Heart left ventricle (tissue), 16 donors: ENCODE results near the gene SLC7A6OS. TPM values are rescaled to one million over a fixed set of nuclear protein-coding genes. Genes with fewer than 3 reads are reported as not detected.
A peak's percentile ranks its signal among the peaks of the same experiment; 100 is the strongest.
"Not testable (repeated sequence)": the region's sequence is repeated elsewhere in the genome, so short reads cannot be mapped to it uniquely, and the experiment has no call there.

ENCODE experiments used
- ATAC-seq, 4 donors: fragments of 200-7000 bp; cut with Tn5 transposase; one replicate each; pipeline ENCODE4 v1.9.1; 2020 to 2022; ENCODE audit warnings: moderate library complexity in 4 of 4, mild to moderate bottlenecking in 3 of 4, moderate number of reproducible peaks in 1 of 4
- DNase-seq, 5 donors: peaks; one replicate each; pipeline ENCODE4 v3.0.0-alpha.2; 2020
- H3K27ac ChIP-seq, 12 donors: fragments of 200-600 bp; sonication (generic) in 4 of 12; one replicate each; pipeline versions ENCODE4 v1.5.0 to v1.8.0; 2016 to 2022; ENCODE audit warnings: mild to moderate bottlenecking in 2 of 12
- H3K27me3 ChIP-seq, 9 donors: fragments of 200-600 bp; sonication (generic) in 2 of 9; one replicate each; pipeline versions ENCODE4 v1.5.1 to v1.8.0; 2016 to 2022; ENCODE audit warnings: mild to moderate bottlenecking in 3 of 9
- H3K36me3 ChIP-seq, 9 donors: fragments of 200-600 bp; sonication (generic) in 2 of 9; one replicate each; pipeline versions ENCODE4 v1.5.0 to v1.8.0; 2018 to 2022; ENCODE audit warnings: mild to moderate bottlenecking in 2 of 9
- H3K4me1 ChIP-seq, 12 donors: fragments of 200-600 bp; sonication (generic) in 4 of 12; one replicate each; pipeline versions ENCODE4 v1.5.0 to v1.8.0; 2016 to 2022; ENCODE audit warnings: mild to moderate bottlenecking in 3 of 12
- H3K4me3 ChIP-seq, 12 donors: fragments of 200-600 bp; sonication (generic) in 4 of 12; one replicate each; pipeline versions ENCODE4 v1.5.0 to v1.8.0; 2017 to 2022; ENCODE audit warnings: mild to moderate bottlenecking in 9 of 12, moderate library complexity in 4 of 12
- H3K9me3 ChIP-seq, 12 donors: fragments of 200-600 bp; sonication (generic) in 4 of 12; one replicate each; pipeline versions ENCODE4 v1.5.0 to v1.8.0; 2016 to 2022; ENCODE audit warnings: mild to moderate bottlenecking in 1 of 12
- CTCF ChIP-seq, 12 donors: fragments of 200-600 bp; sonication (generic) in 4 of 12; IDR thresholded peaks; one replicate each; pipeline versions ENCODE4 v1.5.0 to v1.8.0; 2018 to 2022; ENCODE audit warnings: antibody characterized with exemption in 12 of 12, mild to moderate bottlenecking in 5 of 12
- POLR2A ChIP-seq, 2 donors: fragments of 450-650 bp; IDR thresholded peaks; one replicate each; pipeline ENCODE4 v1.6.1; 2017; ENCODE audit warnings: antibody characterized with exemption in 2 of 2, mild to moderate bottlenecking in 2 of 2, moderate library complexity in 2 of 2
- WGBS, 4 donors: extraction: QIAGEN DNeasy Blood & Tissue Kit in 2 of 4; methylation state at CpG; one replicate each; pipeline versions ENCODE4 v1.1.5 to v1.1.7; 2013 to 2018; 5-methylcytosine and 5-hydroxymethylcytosine counted together
- intact Hi-C, 10 donors: fragments of 100-400 bp; cut with DNase I; formaldehyde crosslinking; loops; one replicate each; pipeline versions ENCODE4 v1.11.1 to v1.14.2; 2022
- polyA plus RNA-seq, 2 donors: library from polyadenylated mRNA; stranded (reverse); fragments of 200-250 nt; gene quantifications; one replicate each; pipeline ENCODE4 v1.2.3, GENCODE V29; 2013
- total RNA-seq, 9 donors: library from RNA; depleted of rRNA in 2 of 9; stranded (reverse); fragments of >200 nt in 2 of 9; fragmentation: NEBNext Ultra II Directional in 3 of 9; extraction: Animal tissue kit (Norgen Biotek cat#: 25700) in 3 of 9; gene quantifications; one replicate each; pipeline versions ENCODE4 v1.1.0 to v1.2.4, GENCODE V29; 2016 to 2023
- donor health status: ischemic (EF 13 %, LVEDD 7.1; RV severe dilation, severe dysfunction).
- donor health status: healthy with polysubstance abuse.
- donor health status: DM: no; HTN: yes; CAD: no.
- donor health status: DM: no; HTN: no; CAD: no.
- donor health status: ischemic (EF 25% LVEDD 6.9; RV normal size, moderate dysfunction).
- donor health status: ischemic (EF 25% LVEDD 5.7; RV mildly dilated, moderate dysfunction).
- donor health status: healthy.
- donor health status: DM: yes; HTN: yes; CAD: no.
- donor health status: ischemic (EF 35%, LVEDD 5.7; RV mildly dilated, moderate dysfunction).
- donor health status: nonischemic (EF 11% LVEDD 7.7; RV severe dilation, severe dysfunction).
- donor health status: DM: yes; HTN: yes; CAD: no.
- donor health status: PGD.
- donor health status: ischemic (EF 29% LVEDD 5.4; RV normal size, mild dysfunction).
- donor health status: nonischemic (EF 23%, LVEDD 6.1; RV moderate dilation, normal function).

Gene SLC7A6OS
- total and polyA plus RNA-seq, 11 donors = 8.1 to 16.2 (median 10.0) TPM

- no peak for ATAC-seq
- no peak for DNase-seq
- Histone ChIP-seq H3K4me3 (no peak overlapping the region), H3K27me3 (no peaks in the 10 kb centered on the region), H3K36me3 (peaks cover 0 to 81% (median 58%) of the 10 kb centered on the region in 9 donors), H3K4me1 (peaks cover 23 to 68% (median 53%) of the 10 kb centered on the region in 12 donors), H3K9me3 (no peaks in the 10 kb centered on the region), H3K27ac (peak overlapping the region; percentile 34 to 95 (median 79))
- intact Hi-C loops = no loop called here
- 63 to 66% (median 65%) methylated on average over 5 to 6 of the region's 6 CpGs for WGBS, 4 donors
- TF ChIP-seq POLR2A (IDR thresholded peaks at IDR 0.05) (no peak), CTCF (IDR thresholded peaks at IDR 0.05) (no peak)
Observed at GRCh38 chr16:68290450-68290849, 20.3 kb downstream of the SLC7A6OS start.

- WGBS, 4 donors = 42 to 59% (median 49%) methylated on average over 4 of the region's 4 CpGs
- peak in 1 of 4 donors; percentile 44 for ATAC-seq
- Histone ChIP-seq H3K36me3 (peaks cover 0 to 78% (median 52%) of the 10 kb centered on the region in 9 donors), H3K4me1 (peaks cover 26 to 75% (median 58%) of the 10 kb centered on the region in 12 donors), H3K27me3 (no peaks in the 10 kb centered on the region), H3K4me3 (no peak overlapping the region), H3K27ac (peak overlapping the region; percentile 57 to 95 (median 79)), H3K9me3 (no peaks in the 10 kb centered on the region)
- intact Hi-C loops = no loop called here
- TF ChIP-seq POLR2A (IDR thresholded peaks at IDR 0.05) (no peak), CTCF (IDR thresholded peaks at IDR 0.05) (no peak)
- DNase-seq = no peak
Observed at GRCh38 chr16:68289621-68290329, 21.0 kb downstream of the SLC7A6OS start.

GRCh38 chr16:68289202-68289601, 21.5 kb downstream of the SLC7A6OS start:
- ATAC-seq = no peak
- intact Hi-C loops = no loop called here
- no peak for TF ChIP-seq POLR2A (IDR thresholded peaks at IDR 0.05)
- TF ChIP-seq CTCF (IDR thresholded peaks at IDR 0.05) = no peak
- Histone ChIP-seq H3K4me1 (peaks cover 26 to 80% (median 63%) of the 10 kb centered on the region in 12 donors), H3K27me3 (no peaks in the 10 kb centered on the region), H3K9me3 (no peaks in the 10 kb centered on the region), H3K36me3 (peaks cover 0 to 72% (median 46%) of the 10 kb centered on the region in 9 donors), H3K4me3 (no peak overlapping the region), H3K27ac (peak overlapping the region; percentile 57 to 95 (median 79))
- DNase-seq = no peak
- 83 to 98% (median 92%) methylated on average over 2 of the region's 2 CpGs for WGBS, 4 donors

GRCh38 chr16:68288796-68289195, 21.9 kb downstream of the SLC7A6OS start:
- ATAC-seq, H3K9me3 ChIP-seq, H3K27me3 ChIP-seq, intact Hi-C loops, DNase-seq, H3K4me3 ChIP-seq: not testable (repeated sequence)
- Histone ChIP-seq H3K4me1 (peaks cover 26 to 84% (median 67%) of the 10 kb centered on the region in 12 donors), H3K36me3 (peaks cover 0 to 68% (median 42%) of the 10 kb centered on the region in 9 donors), H3K27ac (peak overlapping the region in 11 of 12 donors; percentile 68 to 95 (median 81))
- WGBS, 4 donors = 84 to 91% (median 88%) methylated on average over 9 of the region's 9 CpGs
